DMS79 (cell line): ENCODE measurements around the gene DCXR.

Source experiments
- DNase-seq: peaks from one replicate; lab custom pipeline; 2025; lab: John Stamatoyannopoulos, UW

Gene DCXR

DNA sequence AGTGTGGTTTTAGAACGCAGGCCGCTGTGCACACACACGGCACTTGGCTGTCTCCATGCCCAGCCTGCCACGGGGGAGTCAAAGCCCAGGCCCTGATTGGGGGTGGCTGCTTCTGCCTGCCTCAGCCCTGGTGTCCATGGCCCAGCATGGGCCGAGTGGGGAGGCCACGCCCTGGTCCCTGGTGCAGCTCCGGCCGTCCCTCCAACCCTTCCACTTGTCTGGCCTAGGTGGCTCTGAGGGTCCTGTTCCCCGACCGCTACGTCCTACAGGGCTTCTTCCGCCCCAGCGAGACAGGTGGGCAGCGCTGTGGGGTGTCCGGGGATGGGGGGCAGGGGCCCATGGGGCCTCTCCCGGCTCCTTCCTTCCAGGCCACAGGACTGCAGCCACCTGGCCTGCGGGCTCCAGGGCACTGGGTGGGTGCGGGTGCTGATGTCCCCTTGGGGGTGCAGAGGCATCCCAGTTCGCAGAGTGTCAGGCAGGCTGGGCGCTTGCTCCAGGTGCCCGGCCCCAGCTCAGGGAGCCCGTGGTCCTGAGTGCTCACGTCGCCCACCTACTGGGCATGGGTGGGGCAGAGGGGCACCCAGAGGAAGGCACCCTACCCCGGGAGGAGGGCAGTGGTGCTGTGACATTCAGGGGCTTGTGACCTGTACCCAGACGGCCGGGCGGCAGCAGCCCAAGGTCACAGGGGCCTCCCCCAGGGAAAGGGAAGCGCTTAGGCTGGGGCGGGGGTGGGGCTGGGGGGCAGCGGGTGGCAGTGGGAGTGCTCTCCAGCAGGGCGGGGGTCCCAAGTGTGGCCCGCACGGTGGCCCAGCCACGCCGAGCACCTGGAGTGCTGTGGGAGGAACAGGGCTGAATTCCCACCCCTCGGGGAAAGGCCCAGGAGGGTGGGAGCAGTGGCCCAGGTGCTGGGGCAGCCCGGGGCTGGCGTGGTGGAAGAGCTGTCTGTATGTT, 26.6 kb downstream of the DCXR start:
- no peak for DNase-seq

DNA sequence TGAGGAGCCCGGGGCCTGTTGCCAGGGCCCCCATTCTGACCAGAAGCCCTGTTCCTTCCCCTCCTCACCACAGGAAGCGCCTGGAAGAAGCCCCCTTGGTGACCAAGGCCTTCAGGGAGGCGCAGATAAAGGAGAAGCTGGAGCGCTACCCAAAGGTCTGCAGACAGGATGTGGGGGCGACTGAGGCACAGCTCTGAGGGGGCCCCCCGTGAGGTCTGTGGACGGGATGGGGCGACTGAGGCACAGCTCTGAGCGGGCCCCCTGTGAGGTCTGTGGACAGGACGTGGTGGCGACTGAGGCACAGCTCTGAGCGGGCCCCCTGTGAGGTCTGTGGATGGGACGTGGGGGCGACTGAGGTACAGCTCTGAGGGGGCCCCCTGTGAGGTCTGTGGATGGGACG, 28.1 kb downstream of the DCXR start:
- no peak for DNase-seq

DNA sequence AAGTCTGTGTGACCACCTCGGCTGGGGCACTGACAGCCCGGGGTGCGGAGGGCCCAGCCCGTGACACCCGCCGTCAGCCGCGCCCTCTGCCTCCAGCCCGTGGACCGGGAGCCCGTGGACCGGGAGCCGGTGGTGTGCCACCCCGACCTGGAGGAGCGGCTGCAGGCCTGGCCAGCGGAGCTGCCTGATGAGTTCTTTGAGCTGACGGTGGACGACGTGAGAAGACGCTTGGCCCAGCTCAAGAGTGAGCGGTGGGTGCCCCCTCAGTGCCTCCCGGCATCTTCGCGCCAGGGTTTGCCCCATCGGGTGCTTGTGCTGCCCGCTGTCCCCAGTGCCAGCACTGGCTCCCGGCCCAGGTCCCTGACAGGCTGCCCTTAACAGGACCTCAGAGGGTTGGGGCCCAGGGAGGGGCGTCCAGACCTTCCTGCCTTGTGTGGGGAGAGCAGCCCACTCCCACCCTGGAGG, 28.5 kb downstream of the DCXR start:
- DNase-seq: no peak

DNA sequence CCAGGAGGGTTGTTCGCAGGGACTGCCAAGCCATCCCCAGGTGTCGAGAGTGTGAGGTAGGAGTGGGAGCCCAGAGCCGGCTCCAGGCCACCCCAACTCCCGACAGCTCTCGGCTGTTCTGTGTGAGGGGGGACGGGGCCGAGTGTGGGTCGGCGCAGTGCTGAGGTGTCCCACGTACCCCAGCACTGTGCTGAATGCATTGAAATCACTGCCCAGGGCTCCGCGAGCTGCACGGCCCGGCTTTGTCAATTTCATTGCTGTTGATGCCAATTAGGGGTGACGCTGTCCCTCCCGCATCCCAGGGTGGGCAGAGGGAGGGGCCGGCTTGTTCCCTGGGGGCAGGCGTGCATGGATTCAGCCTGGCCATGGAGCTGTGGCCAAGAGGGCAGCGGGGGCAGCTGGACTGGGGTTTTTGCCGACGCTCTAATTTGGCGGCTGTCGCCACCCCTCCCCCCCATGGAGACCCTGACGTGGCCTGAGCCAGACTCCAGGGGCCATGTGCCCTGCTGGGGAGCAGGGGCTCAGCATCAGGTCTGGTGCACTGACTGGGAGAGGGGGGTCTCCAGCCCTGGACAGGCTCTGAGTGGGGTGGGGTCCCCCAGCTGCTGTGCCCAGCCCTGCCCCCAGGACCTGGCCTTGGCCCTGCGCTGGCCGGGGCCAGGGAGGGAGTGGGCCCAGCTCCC, 29.1 kb downstream of the DCXR start:
- DNase-seq: no peak

DNA sequence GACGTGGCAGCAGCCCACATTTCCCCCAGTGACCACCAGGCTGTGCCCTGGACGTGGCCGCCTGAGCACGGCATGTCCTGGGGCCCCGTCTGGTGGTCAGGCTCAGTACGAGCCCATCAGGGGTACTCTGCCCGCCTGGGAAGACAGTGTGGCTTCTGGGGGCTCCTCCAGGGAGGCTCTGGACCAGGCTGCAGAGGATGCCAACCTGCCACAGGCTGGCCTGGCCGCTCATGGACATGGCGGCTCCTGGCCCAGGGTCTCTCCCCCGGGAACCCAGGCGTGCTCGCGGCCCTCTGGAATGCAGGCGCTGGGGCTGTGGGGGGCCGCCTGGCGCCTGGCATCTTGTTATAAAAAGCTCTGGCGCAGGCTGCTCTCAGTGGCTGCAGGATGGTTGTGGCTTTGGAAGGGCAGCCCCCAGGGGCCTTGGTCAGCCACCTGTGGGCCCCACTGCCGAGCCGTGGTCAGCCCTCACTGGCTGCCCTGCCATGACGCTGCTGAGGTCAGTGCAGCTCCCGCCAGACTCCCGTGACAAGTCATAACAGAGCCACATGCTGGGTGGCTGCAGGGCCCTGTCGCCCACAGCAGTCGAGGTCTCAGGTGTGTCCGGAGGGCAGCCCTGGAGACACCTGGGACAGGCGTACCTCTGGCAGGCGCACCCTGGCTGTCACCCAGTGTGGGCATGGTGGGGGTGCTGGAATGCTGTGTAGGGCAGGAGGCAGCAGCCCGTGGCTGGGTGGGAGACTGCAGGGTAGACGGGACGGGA, 29.8 kb downstream of the DCXR start:
- no peak for DNase-seq

DNA sequence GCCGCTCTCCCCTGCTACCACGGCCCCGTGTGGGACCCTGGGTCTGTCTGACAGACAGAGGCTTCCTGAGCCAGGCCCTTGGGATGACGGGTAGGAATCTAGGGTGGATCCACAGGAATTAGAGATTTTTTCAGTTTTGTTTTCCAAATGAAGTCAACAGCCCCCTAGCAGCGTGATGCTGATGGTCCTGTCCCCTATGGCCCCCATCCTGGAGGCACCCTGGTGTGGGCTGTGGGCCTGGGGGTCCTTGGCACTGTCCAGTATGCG, 30.3 kb downstream of the DCXR start:
- DNase-seq: no peak

DNA sequence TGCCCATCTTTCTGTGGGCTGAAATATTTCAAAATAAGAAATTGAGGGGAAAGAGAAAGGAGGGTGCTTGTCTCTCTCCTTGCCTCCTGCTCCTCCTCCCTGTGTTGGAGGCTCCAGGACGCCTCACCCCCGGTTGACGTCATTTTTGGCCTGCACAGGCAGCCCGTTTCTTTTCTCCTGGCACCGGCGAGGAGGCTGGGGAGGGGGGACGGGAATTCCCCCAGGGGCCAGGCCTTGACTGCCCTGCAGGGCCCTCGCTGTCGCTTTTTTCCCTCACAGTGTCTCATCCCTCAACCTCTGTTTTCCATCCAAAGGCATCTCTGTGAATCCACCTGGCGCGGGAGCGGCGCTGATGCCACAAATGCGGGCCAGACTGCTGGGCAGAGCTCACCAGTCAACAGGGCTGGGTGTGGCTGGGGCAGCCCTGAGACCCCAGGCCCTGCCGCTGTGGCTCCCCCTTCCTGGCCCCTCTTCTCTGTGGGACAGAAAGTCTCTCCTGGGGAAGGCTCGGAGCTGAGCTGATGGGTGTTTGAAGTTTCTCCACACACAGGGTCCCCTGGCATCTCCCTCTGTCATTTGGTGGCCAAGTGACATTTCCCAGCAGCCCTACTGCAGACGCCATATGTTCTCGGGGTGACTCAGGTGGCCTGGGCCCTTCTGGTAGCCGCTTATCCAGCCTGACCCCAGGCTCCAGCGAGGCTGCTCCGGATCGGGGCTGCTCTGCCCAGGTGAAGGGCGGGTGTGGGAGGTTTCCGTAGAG, 30.8 kb downstream of the DCXR start:
- no peak for DNase-seq

DNA sequence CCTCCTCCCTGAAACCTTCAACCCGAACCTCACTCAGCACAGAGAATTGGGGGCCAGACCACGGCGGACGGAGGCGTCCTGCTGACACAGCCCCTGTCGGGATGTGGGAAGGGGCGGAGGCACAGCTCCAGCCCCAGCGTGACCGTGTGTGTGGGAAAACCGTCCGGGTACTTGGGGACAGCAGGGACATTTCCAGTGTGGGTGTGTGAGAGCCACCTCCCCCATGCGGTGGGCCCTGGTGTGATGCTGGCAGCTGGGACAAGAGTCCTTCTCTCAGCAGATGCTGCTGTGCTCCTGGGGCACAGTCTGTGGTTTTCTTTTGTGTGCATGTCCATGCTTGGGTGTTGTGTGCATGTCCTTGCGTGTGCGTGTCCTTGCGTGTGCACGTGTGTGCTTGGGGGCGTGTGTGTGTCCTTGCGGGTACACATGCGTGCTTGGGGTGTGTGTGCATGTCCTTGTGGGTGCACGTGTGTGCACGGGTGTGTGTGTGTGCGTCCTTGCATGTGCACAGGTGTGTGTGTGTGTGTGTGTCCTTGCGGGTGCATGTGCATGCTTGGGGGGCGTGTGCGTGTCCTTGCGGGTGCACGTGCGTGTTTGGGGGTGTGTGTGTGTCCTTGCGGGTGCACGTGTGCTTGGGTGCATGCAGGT, 31.7 kb downstream of the DCXR start:
- no peak for DNase-seq

DNA sequence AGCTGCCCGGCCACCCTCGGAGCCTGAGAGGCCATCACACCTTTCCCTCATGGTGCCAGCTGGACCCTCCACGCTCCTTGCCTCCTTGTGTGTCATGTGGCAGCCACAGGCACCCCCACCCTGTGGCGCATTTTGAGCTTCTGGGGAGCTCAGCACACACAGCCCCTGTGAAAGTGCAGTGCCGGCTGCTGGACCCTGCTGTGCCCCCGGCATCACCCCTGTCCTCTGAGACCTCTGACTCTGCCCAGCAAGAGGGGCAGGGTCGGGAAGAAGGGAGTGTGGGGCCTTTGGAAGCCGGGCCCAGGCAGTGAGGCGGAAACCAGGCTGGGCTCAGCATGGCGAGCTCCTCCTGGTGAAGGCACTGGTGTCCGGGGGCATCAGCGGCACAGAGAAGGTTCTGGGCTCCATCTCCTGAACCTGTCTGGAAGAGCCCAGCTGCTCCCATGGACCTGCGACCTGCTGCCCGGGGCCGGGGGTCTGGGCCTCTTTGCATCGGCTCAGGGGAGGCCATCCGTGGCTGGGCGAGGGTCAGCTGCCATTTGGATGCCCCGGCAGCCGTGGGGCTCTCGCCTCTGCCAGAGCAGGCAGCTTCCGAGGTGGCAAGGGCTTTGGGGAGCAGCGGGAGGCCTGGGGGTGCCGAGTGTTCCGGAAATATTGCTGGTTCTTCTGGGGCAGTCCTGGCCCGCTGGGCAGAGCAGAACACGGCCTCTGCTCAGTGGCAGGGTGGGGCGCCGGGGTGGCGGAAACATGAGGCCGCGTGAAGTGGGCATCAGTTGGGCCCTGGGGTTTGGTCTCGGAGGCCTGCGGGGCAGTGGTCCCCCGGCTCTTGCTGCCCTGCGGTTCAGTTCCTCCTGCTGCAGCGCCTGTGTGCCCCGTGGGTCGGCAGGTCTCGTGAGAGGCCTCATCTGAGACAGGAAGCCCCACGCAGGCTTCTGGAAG, 32.7 kb downstream of the DCXR start:
- DNase-seq: no peak

DNA sequence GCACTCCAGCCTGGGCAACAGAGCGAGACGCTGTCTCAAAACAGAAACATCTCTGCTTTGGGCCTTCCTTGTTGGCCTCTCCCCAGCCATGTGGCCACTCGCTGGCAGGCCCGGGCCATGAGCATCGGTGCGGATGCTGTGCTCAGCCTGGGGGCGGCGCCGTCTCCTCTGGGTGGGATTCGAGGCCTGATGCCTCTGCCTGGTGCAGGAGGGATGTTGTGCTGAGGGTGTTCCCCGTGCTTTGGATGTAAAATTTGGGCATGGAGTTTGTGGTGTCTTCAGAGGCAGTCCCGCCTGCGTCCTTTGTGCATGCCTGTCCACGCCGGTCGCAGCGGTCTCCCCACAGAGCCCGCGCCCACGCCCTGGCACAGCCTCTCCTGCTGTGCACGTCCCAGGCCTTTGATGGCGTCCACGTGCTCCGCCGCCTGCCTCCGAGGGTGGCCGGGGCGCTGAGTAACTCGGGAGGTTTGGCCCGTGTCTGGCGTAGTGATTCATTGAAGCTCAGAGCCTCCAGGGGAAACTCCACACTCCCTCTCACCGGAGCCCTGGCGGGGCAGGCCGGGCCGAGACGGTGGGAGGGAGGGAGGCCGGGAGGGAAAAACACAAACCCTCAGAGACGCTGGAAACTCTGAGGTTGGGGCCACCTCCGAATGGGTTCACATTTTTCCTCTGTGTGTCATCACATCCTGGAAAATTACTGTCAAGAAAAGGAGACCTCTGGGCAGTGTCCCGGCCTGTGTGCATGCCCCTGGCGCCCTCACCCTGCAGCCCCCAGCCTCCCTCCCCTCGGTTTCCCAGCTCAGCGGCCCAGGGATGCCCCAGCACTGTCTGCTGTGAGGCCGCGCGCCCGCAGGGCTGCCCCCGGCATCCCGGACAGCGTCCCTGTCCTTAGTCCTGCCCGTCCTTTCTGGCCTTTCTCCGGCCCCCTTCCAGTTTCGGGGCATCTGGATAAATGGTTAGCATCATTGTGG, 33.8 kb downstream of the DCXR start:
- no peak for DNase-seq

DNA sequence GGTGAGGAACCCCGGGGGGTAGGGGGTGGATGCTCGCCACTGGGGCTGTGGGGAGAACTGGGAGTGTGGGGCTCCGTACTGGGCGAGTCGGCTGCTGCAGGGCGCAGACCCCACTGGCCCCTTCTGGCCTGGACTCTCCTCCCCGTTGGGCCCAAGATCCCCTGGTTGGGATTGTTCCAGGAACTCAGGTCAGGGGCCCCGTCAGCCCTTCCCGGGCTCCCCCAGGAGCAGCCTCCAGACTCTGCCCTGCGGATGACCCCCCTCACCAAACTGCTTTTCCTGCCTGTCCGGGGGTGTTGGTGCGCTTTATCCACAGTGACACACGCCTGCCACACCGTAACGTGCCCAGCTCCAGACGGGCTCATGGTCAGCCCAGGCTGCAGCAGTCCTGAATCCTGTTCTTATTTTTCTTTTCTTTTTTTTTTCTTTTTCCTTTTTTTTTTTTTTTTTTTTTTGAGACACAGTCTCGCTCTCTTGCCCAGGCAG, 35.9 kb downstream of the DCXR start:
- no peak for DNase-seq

DNA sequence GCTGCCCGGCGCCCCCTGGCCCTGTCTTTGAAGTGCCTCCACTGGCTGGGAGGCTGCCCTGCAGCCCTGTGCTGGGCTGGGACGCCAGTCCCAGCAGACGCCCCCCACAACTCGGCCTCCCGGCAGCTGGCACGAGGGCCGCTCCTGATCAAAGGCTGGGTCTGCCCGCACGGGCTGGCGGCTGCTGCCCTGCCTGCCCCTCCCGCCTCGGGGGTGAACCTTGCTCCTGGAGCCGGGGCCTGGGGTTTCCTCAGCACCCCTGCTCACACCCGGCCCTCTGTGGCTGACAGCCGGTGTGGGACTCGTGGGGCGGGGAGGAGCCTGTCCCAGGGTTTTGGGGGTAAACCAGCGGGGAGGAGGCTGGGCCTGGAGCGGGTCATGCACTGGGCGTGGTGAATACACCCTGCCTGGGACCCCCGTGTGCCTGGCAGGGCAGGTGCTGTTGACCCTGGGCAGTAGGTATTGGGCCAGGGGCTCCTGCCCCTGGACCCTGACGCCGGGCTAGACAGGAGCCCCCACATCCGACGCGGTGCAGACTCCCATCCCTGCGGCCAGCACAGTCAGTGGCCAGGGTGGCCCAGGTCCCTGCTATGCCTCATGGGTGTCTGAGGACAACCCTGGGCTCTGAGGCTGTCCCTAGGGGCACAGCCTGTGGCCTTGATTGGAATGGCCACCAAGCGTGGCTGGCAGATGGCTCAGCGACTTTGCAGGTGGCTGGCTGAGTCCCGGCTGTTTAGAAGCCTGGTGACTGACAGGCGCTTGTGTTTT, 36.5 kb downstream of the DCXR start:
- DNase-seq: no peak

DNA sequence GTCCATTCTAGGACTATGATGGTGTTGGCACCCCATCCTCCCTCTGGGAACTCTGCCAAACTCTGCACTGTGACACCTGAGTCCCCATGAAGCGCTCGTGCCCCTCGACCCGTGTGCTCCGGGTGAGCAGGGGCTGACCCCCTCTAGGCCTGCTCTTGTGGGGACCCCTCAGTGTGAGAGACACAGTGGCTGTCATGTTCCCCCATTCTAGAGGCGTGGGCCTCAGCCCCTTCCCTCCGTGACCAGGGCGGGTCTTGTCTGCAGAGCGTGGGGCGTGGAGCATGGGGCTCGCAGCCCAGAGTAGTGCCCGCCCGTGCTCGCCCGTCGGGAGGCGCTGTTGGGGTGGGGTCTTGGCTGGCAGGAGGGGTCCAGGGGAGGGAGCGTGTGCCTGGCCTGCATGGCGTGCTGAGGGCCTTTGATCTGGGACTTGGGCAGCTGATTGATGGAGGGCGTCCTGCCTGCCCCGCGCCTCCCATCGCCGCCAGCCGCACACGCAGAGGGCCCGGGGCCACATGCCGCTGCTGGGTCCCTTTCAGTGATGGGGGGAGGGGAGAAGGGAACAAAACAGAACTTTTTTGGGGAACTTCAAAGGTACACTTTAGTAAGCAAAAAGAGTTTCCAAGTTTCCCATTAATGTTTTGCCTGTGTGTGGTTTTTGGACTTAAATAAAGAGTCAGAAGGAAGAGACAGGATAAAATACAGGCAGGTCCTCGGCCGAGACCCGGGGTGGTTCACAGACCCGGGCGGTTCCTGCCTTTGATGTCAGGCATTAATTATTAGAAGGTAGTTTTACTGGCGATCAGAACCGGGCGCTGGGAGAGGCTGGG, 37.3 kb downstream of the DCXR start:
- no peak for DNase-seq

DNA sequence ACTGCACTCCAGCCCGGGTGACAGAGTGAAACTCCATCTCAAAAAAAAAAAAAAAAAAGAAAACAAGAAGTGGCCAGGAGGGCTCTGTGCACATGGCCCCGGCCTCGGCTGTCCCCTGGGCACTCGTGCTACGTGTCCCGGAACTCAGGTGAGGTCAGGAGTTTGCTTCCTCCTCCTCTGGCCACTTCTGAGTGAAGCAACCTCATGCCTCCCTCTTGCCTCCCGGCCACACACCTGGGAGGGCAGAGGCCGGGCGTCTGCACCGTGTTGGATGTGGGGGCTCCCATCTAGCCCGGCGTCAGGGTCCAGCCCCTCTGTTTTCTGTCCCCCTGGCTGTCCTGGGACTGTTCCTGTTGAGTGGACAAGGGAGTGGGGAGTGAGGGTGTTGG, 37.9 kb downstream of the DCXR start:
- DNase-seq: no peak

DNA sequence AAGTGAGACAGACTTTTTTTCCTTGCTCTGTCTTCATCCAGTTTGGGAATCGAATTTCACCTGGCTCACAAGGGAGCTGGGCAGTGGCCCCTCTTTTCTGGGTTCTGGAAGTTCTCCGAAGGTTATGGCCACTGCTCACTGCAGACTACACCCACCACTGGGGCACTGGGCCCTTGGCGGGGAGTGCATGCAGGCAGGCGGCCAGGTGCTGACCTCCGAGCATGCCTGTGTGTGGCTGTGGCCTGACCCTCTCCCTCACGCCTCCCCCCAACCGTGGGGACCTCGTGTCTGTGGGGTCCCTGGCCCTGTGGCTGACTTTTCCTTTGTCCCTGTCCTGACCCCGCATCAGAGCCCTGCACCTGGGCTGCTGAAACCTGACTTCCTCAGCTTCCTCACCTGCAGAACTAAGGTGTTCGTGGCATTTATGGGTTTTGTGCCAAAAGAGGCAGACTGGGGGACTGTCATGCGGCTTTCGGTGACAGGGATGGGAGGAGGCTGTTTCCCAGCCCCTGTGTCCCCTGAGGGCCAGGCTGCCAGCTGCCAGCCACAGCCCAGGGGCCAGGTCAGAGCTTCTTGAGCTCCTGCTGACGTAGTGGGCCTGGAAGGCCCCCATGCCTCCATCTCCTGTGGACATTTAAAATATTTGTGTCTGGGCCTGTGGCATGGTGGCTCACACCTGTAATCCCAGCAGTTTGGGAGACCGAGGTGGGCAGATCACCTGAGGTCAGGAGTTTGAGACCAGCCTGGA, 38.6 kb downstream of the DCXR start:
- DNase-seq: no peak

DNA sequence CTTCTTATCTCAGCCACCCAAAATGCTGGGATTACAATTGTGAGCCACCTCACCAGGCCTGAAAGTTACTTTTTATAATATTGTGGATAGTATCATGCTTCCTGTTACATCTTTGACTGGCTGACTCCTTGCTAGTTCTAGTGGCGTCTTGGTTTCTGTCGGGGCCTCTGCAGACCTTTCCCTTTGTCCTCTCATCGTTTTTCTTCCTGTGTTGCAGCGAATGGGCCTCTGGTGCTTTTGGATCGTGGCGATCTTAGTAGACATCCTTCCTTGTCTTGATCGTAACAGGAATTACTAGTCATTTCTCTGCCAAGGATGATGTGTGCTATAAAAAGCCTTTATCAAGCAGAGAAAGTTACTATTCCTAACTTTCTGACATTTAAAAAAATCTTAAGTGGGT, 39.3 kb downstream of the DCXR start:
- DNase-seq: no peak
